ENCODE data around the gene PCDH9.

Gene PCDH9

GRCh38 chr13:66689628-66690027, 540.5 kb downstream of the PCDH9 start:
- Histone ChIP-seq H3F3A (ENCODE audit: low read depth) (no peaks in the 10 kb centered on the region), H3K4me3 (ENCODE audit: low read length, poor library complexity, severe bottlenecking) (no peak overlapping the region), H3K9ac (ENCODE audit: low read depth, low read length, poor library complexity, severe bottlenecking) (no peak overlapping the region), H3K36me3 (ENCODE audit: insufficient read depth, low read length) (no peaks in the 10 kb centered on the region), H3K79me2 (ENCODE audit: insufficient read depth, low read length) (no peaks in the 10 kb centered on the region), H3K9me3 (ENCODE audit: insufficient read depth, low read depth, low read length) (peaks cover 7% of the 10 kb centered on the region; the same call in 1 of the 2 replicates), H3K27me3 (ENCODE audit: insufficient read depth, low read length, poor library complexity, severe bottlenecking) (no peaks in the 10 kb centered on the region), H4K20me1 (ENCODE audit: insufficient read depth, low read length, poor library complexity, severe bottlenecking) (no peaks in the 10 kb centered on the region), H3K4me2 (ENCODE audit: low read depth, low read length, poor library complexity, severe bottlenecking) (no peak overlapping the region), H2AFZ (ENCODE audit: low read length) (no peak overlapping the region), H3K4me1 (ENCODE audit: insufficient read depth, low read length, poor library complexity, severe bottlenecking) (no peaks in the 10 kb centered on the region), H3K9me2 (replicated peaks; ENCODE audit: low read depth, low read length) (no peaks in the 10 kb centered on the region)
- TF ChIP-seq CTCF (conservative IDR thresholded peaks at IDR 0.05; ENCODE audit: low read length) (peak; percentile 63), EZH2phosphoT487 (IDR thresholded peaks at IDR 0.05; ENCODE audit: borderline replicate concordance) (no peak)

- H3K4me2 ChIP-seq (ENCODE audit: low read depth, low read length, poor library complexity, severe bottlenecking) = no peak overlapping the region
- no peak overlapping the region for H2AFZ ChIP-seq (ENCODE audit: low read length)
- H3K9me2 ChIP-seq (replicated peaks; ENCODE audit: low read depth, low read length) = no peaks in the 10 kb centered on the region
- H3K9me3 ChIP-seq (ENCODE audit: insufficient read depth, low read depth, low read length) = peaks cover 7% of the 10 kb centered on the region; the same call in 1 of the 2 replicates
- no peak overlapping the region for H3K4me3 ChIP-seq (ENCODE audit: low read length, poor library complexity, severe bottlenecking)
- H3K4me1 ChIP-seq (ENCODE audit: insufficient read depth, low read length, poor library complexity, severe bottlenecking) = no peaks in the 10 kb centered on the region
- H3K9ac ChIP-seq (ENCODE audit: low read depth, low read length, poor library complexity, severe bottlenecking) = no peak overlapping the region
- TF ChIP-seq EZH2phosphoT487 (IDR thresholded peaks at IDR 0.05; ENCODE audit: borderline replicate concordance) (no peak), CTCF (conservative IDR thresholded peaks at IDR 0.05; ENCODE audit: low read length) (peak; percentile 43; the same call in 1 of the 2 replicates)
- no peaks in the 10 kb centered on the region for H3F3A ChIP-seq (ENCODE audit: low read depth)
- no peaks in the 10 kb centered on the region for H4K20me1 ChIP-seq (ENCODE audit: insufficient read depth, low read length, poor library complexity, severe bottlenecking)
- H3K79me2 ChIP-seq (ENCODE audit: insufficient read depth, low read length) = no peaks in the 10 kb centered on the region
- H3K36me3 ChIP-seq (ENCODE audit: insufficient read depth, low read length) = no peaks in the 10 kb centered on the region
- no peaks in the 10 kb centered on the region for H3K27me3 ChIP-seq (ENCODE audit: insufficient read depth, low read length, poor library complexity, severe bottlenecking)
Measured at GRCh38 chr13:66689037-66689619, 541.0 kb downstream of the PCDH9 start.

- no peaks in the 10 kb centered on the region for H3K36me3 ChIP-seq (ENCODE audit: insufficient read depth, low read length)
- H3K9ac ChIP-seq (ENCODE audit: low read depth, low read length, poor library complexity, severe bottlenecking) = no peak overlapping the region
- peaks cover 7% of the 10 kb centered on the region; the same call in 1 of the 2 replicates for H3K9me3 ChIP-seq (ENCODE audit: insufficient read depth, low read depth, low read length)
- H4K20me1 ChIP-seq (ENCODE audit: insufficient read depth, low read length, poor library complexity, severe bottlenecking) = no peaks in the 10 kb centered on the region
- H3K4me3 ChIP-seq (ENCODE audit: low read length, poor library complexity, severe bottlenecking) = no peak overlapping the region
- TF ChIP-seq EZH2phosphoT487 (IDR thresholded peaks at IDR 0.05; ENCODE audit: borderline replicate concordance) = no peak
- no peak for TF ChIP-seq CTCF (conservative IDR thresholded peaks at IDR 0.05; ENCODE audit: low read length)
- H3K9me2 ChIP-seq (replicated peaks; ENCODE audit: low read depth, low read length) = no peaks in the 10 kb centered on the region
- H3K4me2 ChIP-seq (ENCODE audit: low read depth, low read length, poor library complexity, severe bottlenecking) = no peak overlapping the region
- no peaks in the 10 kb centered on the region for H3K4me1 ChIP-seq (ENCODE audit: insufficient read depth, low read length, poor library complexity, severe bottlenecking)
- H2AFZ ChIP-seq (ENCODE audit: low read length) = peak overlapping the region; percentile 60; the same call in 1 of the 2 replicates
- no peaks in the 10 kb centered on the region for H3K79me2 ChIP-seq (ENCODE audit: insufficient read depth, low read length)
- H3K27me3 ChIP-seq (ENCODE audit: insufficient read depth, low read length, poor library complexity, severe bottlenecking) = no peaks in the 10 kb centered on the region
- no peaks in the 10 kb centered on the region for H3F3A ChIP-seq (ENCODE audit: low read depth)
Measured at GRCh38 chr13:66681403-66681802, 548.7 kb downstream of the PCDH9 start.

Measured in Loucy (cell line).